OCI-LY3 (cell line): ENCODE measurements around the gene HS1BP3.

Experiments
- CTCF ChIP-seq: fragments of 200-600, 300-600 bp; sonication (generic); IDR thresholded peaks from 2 replicates; pipeline ENCODE4 v1.5.1; 2014; ENCODE audit warnings: antibody characterized with exemption, low read length, low read depth
- EZH2phosphoT487 ChIP-seq: fragments of 200-600 bp; shearing (Covaris generic); IDR thresholded peaks from 2 replicates; pipeline ENCODE4 v1.6.1; 2018; ENCODE audit warnings: antibody characterized with exemption, mixed run types, low read depth

- no peak for TF ChIP-seq CTCF
- TF ChIP-seq EZH2phosphoT487, result no peak
Observed at GRCh38 chr2:20643060-20643459, 7.8 kb downstream of the HS1BP3 start.
